MCF 10A (cell line): ENCODE measurements around the gene ACTG2. TPM values are rescaled to one million over a fixed set of nuclear protein-coding genes. Genes with fewer than 3 reads are reported as not detected.
"Not testable (repeated sequence)": the region's sequence is repeated elsewhere in the genome, so short reads cannot be mapped to it uniquely, and the experiment has no call there.

Source experiments
- BruUV-seq: library from RNA; stranded (reverse); fragments of 400-500 nt; replicated peaks from 2 replicates; lab custom pipeline; 2021; lab: Mats Ljungman, UMichigan
- CTCF ChIA-PET: fragments of 300-600 bp; sonication (Branson Sonifier 250); formaldehyde crosslinking; extraction: SDS; loops from one replicate; lab custom pipeline; 2021; ENCODE audit warnings: antibody characterized with exemption, inconsistent platforms; lab: Yijun Ruan, JAX
- POLR2A ChIA-PET: fragments of 300-600, 350-650 bp; sonication (Branson Sonifier 250); formaldehyde crosslinking; extraction: SDS; loops from one replicate; lab custom pipeline; 2020; ENCODE audit warnings: antibody characterized with exemption, inconsistent platforms; lab: Yijun Ruan, JAX
- DNase-seq: peaks from one replicate; pipeline ENCODE4 v3.0.0-alpha.2; 2018; ENCODE audit not compliant: unreplicated experiment
- H3K27ac Mint-ChIP-seq: one replicate; pipeline ENCODE4 v1.8.0; 2022; ENCODE audit warnings: mild to moderate bottlenecking, low read depth, mixed read lengths; ENCODE audit not compliant: unreplicated experiment
- H3K27me3 Mint-ChIP-seq: one replicate; pipeline ENCODE4 v1.8.0; 2022; ENCODE audit warnings: mixed read lengths; ENCODE audit not compliant: insufficient read depth, unreplicated experiment
- H3K36me3 Mint-ChIP-seq: one replicate; pipeline ENCODE4 v1.8.0; 2022; ENCODE audit warnings: mild to moderate bottlenecking, moderate library complexity, mixed read lengths; ENCODE audit not compliant: insufficient read depth, unreplicated experiment
- H3K4me1 Mint-ChIP-seq: one replicate; pipeline ENCODE4 v1.8.0; 2022; ENCODE audit warnings: mixed read lengths; ENCODE audit not compliant: insufficient read depth, unreplicated experiment
- H3K4me3 Mint-ChIP-seq: one replicate; pipeline ENCODE4 v1.8.0; 2022; ENCODE audit warnings: mild to moderate bottlenecking, moderate library complexity, mixed read lengths; ENCODE audit not compliant: unreplicated experiment
- H3K9me3 Mint-ChIP-seq: one replicate; pipeline ENCODE4 v1.8.0; 2022; ENCODE audit warnings: mixed read lengths; ENCODE audit not compliant: unreplicated experiment
- CTCF ChIP-seq: fragments of 200-600 bp; IDR thresholded peaks from one replicate; pipeline ENCODE4 v1.8.0; 2022; ENCODE audit warnings: antibody characterized with exemption, mild to moderate bottlenecking; ENCODE audit not compliant: unreplicated experiment
- intact Hi-C: fragments of 100-400 bp; cut with micrococcal nuclease; formaldehyde crosslinking; loops from 2 replicates; pipeline ENCODE4 v1.14.1; 2022
- total RNA-seq: library from RNA; stranded (reverse); gene quantifications from 2 replicates; pipeline ENCODE4 v1.2.3, GENCODE V29; 2022

Gene ACTG2
- total RNA-seq, 1 experiment from 2014 or later, result not detected

DNA sequence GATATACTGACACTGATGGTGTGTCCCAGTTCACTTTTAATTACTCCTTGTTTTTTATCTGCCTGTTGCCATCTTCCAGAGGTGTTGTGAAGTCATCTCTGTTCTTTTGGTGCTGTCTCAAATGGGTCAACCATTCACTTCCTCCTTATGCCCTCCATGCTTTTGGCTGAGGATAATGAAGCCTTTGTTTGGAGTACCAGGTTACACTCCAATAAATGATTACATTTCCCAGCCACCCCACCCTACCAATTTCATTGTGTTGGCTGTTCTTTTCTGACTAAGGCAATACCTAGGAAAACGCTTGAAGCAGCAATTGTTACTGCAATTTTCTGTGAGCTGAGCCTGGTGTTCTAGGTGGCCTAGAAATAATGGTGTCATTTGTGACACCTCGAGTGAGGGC lies 29.8 kb upstream of the ACTG2 start:
- H3K36me3 Mint-ChIP-seq, result peaks cover 86% of the 10 kb centered on the region
- ChIA-PET CTCF (no interaction called here), POLR2A (interaction anchor here (0.5 kb wide), 1 partner anchor 91 kb away, joined by 3 read pairs; no protein-coding TSS in a partner anchor)
- H3K27me3 Mint-ChIP-seq, result no peaks in the 10 kb centered on the region
- no peak overlapping the region for H3K4me3 Mint-ChIP-seq
- BruUV-seq, result no TSS peak
- no peak for DNase-seq
- H3K9me3 Mint-ChIP-seq, result no peaks in the 10 kb centered on the region
- no peak for TF ChIP-seq CTCF
- intact Hi-C loops, result no loop called here
- no peaks in the 10 kb centered on the region for H3K4me1 Mint-ChIP-seq
- H3K27ac Mint-ChIP-seq, result no peak overlapping the region

DNA sequence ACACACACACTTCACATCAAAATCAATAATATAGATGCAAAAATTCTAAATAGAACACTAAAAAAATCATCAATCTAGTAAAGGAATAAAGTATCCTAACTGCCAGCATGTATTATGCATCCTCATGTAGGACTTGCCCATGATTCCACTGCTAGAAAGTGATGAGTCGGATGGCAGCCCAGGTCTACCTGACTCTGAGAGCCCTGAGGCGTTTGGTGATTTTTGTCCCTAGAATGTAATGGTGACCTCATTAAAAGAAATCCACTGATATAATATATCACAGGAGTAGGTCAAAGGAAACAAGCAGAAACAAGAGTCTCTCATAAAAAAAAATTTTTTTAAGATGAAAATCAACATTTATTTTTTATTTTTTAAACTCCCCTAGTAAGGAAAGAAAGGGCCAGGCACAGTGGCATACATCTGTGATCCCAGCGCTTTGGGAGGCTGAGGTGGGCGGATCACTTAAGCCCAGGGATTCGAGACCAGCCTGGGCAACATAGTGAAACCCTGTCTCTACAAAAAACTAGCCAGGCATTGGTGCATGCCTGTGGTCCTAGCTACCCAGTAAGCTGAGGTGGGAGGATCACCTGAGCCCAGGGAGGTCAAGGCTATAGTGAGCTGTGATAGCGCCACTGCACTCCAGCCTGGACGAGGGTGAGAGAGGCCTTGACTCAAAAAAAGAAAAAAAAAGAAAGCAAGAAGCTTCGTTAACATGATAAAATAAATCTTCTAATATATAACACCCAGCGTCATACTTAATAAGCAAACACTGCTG lies 24.4 kb upstream of the ACTG2 start:
- Mint-ChIP-seq H3K4me3 (no peak overlapping the region), H3K36me3 (peaks cover 32% of the 10 kb centered on the region), H3K27ac (no peak overlapping the region), H3K4me1 (peaks cover 10% of the 10 kb centered on the region), H3K27me3 (no peaks in the 10 kb centered on the region), H3K9me3 (no peaks in the 10 kb centered on the region)
- CTCF ChIA-PET, result interaction anchor here (1.1 kb wide), 1 partner anchor 70 kb away, joined by 7 read pairs; no protein-coding TSS in a partner anchor
- intact Hi-C loops, result no loop called here
- no TSS peak for BruUV-seq
- DNase-seq, result no peak
- TF ChIP-seq CTCF, result no peak
- POLR2A ChIA-PET, result interaction anchor here (0.7 to 1.1 kb wide), 4 partner anchors 14 to 62 kb away, joined by 3 to 5 read pairs (median 4); partner anchors contain the start of gene STAMBP

DNA sequence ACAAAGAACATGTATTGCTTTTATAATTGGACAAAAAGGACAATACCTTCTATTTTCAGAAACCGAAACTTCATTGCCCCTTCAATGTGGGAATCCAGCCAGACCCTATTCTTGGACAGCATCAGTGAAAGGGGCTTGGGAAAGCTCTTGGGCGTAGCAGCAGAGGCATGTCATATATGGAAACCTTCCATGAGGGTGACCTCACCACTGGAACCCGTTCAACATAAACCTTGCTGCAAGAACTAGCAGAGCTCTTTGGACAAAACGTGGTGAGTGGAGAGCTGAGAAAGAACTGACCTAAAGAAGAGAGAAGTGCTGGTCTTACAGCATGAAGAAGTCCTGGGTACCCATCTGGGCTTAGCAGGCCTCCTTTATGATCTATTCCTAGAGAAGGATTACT lies 22.7 kb upstream of the ACTG2 start:
- Mint-ChIP-seq H3K27me3 (no peaks in the 10 kb centered on the region), H3K9me3 (no peaks in the 10 kb centered on the region), H3K4me3 (no peak overlapping the region), H3K27ac (peak overlapping the region; percentile 84), H3K4me1 (peaks cover 10% of the 10 kb centered on the region), H3K36me3 (peaks cover 19% of the 10 kb centered on the region)
- CTCF ChIA-PET, result interaction anchor here (1.3 kb wide), 1 partner anchor 277 kb away, joined by 4 read pairs; no protein-coding TSS in a partner anchor
- no TSS peak for BruUV-seq
- intact Hi-C loops, result no loop called here
- peak; percentile 60 for DNase-seq
- POLR2A ChIA-PET, result interaction anchor here (0.6 to 0.7 kb wide), 2 partner anchors 12 to 234 kb away, joined by 3 read pairs; no protein-coding TSS in a partner anchor
- TF ChIP-seq CTCF, result no peak

DNA sequence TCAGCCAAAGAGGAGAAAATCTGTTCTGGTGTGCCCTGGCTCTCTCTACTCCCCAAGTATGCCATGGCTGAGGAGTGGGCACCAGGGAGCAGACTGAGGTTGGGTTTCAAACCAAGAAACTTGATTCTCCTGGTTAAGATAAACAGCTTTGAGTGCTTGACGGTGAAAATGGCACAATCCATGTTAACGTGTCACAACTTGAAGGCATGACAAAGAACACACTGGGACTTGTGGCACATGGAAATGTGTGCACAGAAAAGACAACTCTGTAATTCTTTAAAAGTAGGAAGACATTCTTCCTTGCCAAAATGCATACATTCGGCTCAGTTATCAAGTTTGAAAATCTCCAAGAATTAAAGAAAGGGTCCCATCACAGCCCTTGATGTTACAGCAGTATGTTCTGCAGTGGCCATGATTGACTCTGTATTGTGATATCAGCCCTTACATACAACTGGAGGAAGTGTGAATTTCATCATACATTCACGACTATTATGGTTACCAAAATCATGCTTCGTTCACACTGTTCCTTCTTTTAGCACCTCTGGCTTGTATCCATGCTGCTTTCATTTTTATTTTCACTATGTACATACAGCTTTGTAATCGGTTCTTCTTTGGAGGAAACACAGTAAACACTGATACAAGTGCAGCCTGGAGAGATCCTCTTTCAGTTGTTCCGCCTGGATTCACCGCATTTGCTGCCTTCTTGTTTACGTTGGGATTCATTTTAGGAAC lies 15.6 kb upstream of the ACTG2 start:
- CTCF ChIA-PET, result interaction anchor here (0.6 kb wide), 1 partner anchor 62 kb away, joined by 3 read pairs; no protein-coding TSS in a partner anchor
- Mint-ChIP-seq H3K4me3 (no peak overlapping the region), H3K27ac (peak overlapping the region; percentile 39), H3K4me1 (no peaks in the 10 kb centered on the region), H3K9me3 (no peaks in the 10 kb centered on the region), H3K36me3 (no peaks in the 10 kb centered on the region), H3K27me3 (no peaks in the 10 kb centered on the region)
- POLR2A ChIA-PET, result no interaction called here
- intact Hi-C loops, result no loop called here
- TF ChIP-seq CTCF, result no peak
- DNase-seq, result no peak
- BruUV-seq, result no TSS peak

- peak overlapping the region; percentile 39 for H3K27ac Mint-ChIP-seq
- H3K9me3 Mint-ChIP-seq, H3K36me3 Mint-ChIP-seq, DNase-seq, H3K4me3 Mint-ChIP-seq, POLR2A ChIA-PET, BruUV-seq, H3K4me1 Mint-ChIP-seq, intact Hi-C loops, CTCF ChIA-PET, H3K27me3 Mint-ChIP-seq: not testable (repeated sequence)
Measured at GRCh38 chr2:73877984-73878383, 14.8 kb upstream of the ACTG2 start.
